Skin of body (tissue), 2 donors: ENCODE results near the gene CCND2. TPM values are rescaled to one million over a fixed set of nuclear protein-coding genes. Genes with fewer than 3 reads are reported as not detected.
"Not testable (repeated sequence)": the region's sequence is repeated elsewhere in the genome, so short reads cannot be mapped to it uniquely, and the experiment has no call there.

ENCODE experiments used
- DNase-seq: peaks from one replicate; lab custom pipeline; 2025; lab: John Stamatoyannopoulos, UW
- total RNA-seq: library from RNA; depleted of rRNA; stranded (reverse); fragments of >200 nt; gene quantifications from one replicate; pipeline ENCODE4 v1.2.3, GENCODE V29; 2014

CCND2 gene
- 115 TPM for total RNA-seq

DNA sequence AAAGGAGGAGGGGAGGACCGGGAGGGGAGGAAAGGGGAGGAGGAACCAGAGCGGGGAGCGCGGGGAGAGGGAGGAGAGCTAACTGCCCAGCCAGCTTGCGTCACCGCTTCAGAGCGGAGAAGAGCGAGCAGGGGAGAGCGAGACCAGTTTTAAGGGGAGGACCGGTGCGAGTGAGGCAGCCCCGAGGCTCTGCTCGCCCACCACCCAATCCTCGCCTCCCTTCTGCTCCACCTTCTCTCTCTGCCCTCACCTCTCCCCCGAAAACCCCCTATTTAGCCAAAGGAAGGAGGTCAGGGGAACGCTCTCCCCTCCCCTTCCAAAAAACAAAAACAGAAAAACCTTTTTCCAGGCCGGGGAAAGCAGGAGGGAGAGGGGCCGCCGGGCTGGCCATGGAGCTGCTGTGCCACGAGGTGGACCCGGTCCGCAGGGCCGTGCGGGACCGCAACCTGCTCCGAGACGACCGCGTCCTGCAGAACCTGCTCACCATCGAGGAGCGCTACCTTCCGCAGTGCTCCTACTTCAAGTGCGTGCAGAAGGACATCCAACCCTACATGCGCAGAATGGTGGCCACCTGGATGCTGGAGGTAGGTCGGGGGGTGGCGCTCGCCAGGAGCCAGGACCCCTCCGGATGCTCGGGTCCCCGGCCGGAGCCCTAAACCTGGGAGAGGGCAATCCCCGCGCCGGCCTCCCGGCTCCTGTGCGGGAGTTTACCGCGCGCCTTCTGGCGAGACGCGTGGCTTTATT is at the start of gene CCND2:
Gene CCND2, plus strand, starts transcription at position 111 of the 744 bp plus-strand sequence. Its CDS starts 279 bp downstream, at position 390.
- peak; percentile 97 for DNase-seq

DNA sequence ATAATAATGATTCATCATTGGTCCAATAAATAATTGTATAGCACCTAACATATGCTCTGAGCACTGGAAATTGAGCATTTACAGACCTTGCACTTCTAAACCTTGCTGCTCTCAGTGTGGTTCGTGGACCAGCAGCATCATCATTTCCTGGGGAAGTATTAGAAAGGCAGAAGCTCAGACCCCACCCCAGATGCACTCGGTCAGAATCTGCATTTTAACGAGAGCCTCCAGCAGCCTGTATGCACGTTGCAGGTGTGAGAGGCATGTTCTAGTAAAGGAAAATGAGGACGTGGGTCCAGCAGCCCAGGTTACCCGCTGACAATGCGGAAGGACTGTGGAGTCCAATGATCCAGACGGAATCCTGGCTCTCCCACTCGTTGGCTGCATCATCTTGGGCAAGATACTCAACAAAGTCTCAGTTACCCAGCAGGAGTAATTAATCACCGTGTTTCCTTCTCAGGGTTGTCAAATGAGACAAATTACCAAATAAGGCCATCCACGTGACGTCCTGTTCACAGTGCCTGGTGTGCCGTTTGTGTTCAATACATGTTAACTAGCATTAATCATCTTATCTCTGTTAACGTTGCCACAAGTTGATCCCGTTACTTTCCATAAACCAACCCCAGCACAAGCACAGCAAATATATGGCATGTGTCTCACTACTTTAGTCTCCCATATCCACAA is 49.2 kb upstream of the CCND2 start:
- DNase-seq, result no peak

DNA sequence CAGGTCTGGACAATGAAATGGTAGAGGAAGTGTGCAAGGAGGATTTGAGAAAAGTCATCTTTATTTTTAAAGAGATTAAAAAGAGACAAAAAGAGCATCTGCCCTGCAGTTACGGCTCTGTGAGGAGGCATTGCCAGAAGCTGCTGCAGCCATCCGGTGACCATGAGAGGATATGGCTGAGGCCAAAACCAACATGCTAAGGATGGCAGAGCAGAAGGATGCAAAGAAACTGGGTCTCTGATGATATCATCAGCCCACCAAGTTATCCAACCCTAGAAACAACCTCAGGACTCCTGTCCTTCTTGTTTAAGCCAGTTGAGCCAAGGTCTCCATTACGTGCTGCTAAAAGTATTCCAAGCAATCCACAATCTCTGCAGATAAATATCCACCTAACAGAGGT is 48.0 kb upstream of the CCND2 start:
- DNase-seq, result no peak

DNA sequence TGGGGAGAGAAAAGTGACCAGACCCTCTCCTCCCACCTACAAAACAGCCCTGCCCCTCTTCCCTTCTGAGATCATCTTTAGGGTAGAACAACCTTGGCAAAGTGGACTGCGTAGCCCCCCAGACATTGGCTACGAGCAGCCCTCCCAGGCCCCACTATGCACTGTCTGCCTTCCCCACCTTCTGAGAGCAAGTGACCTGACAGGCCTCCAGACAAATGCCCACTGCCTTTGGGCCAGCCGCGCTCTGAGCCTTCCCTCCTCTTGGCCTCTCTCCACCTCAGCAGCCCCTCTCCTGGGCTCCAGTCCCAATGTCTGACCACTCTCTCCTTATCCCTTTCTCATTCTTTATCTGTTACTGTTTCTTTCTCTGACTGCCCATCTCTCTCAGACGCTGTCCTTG is 46.5 kb upstream of the CCND2 start:
- no peak for DNase-seq

DNA sequence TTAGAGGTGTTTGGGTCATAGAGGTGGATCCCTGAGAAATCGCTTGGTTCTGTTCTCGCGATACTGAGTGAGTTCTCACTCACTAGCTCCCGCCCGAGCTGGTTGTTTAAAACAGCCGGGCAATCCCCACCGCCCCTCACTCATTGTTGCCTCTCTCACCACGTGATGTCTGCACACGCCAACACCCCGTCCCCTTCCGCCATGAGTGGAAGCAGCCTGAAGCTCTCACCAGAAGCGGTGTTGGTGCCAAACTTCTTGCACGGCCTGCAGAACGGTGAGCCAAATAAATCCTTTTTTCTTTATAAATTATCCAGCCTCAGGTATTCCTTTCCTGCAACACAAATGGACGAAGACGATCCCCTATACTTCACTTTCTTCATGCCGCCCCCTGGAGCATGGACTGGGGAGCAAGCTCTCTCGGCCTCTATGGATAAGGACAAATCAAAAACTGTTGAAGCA is 45.4 kb upstream of the CCND2 start:
- no peak for DNase-seq

DNA sequence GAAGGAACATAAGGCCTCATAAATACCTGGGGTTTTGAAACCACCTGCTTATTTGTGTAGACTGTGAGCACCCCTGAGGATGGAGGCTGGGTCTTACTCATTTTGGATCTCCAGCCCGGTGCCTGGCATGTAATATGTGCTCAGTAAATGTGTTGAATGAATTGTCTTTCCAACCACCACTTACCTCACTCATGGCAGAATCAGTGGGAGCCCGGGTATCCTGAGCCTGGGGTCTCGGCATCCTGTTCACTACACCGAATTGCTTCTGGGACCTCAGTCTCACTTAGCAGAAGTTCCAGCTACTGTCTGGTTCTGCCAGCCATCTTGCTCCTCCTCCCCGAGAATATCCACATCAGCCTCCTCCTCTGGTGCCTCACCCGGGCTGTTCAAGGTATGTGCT is 43.0 kb upstream of the CCND2 start:
- DNase-seq, result no peak

DNA sequence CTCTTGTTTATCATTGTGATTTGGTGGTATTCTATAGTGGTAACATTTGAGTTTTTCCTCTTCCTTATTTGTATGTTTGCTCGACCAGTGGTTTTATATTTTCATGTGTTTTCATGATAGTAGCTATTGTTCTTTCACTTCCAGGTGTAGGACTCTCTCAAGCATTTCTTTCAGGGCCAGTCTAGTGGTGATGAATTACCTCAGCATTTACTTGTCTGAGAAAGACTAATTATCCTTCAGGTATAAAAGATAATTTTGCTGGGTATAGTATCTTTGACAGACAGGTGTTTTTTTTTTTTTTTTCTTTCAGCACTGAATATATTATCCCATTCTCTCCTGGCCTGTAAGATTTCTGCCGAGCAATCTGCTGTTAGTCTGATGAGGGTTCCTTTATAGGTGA is 35.0 kb upstream of the CCND2 start:
- no peak for DNase-seq

DNA sequence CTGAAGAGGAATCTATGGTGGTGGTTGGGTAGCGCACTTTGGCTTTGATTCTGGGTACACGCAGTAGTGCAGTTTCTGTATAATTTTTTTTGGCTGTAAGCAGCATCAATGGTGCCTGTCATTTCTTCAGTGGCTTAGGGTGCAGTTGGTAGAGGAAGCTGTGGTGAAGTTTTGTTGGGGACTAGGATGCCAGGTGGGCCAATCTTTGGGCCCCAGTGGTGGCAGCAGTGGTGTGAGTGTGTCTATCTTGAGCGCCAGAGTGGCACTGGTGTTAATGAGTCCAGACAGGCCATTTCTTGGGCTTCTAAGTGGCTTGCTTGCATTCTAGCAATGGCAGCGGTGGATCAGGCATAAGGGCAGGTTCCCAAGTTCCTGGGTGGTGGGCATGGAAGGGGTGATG is 33.8 kb upstream of the CCND2 start:
- no peak for DNase-seq

DNA sequence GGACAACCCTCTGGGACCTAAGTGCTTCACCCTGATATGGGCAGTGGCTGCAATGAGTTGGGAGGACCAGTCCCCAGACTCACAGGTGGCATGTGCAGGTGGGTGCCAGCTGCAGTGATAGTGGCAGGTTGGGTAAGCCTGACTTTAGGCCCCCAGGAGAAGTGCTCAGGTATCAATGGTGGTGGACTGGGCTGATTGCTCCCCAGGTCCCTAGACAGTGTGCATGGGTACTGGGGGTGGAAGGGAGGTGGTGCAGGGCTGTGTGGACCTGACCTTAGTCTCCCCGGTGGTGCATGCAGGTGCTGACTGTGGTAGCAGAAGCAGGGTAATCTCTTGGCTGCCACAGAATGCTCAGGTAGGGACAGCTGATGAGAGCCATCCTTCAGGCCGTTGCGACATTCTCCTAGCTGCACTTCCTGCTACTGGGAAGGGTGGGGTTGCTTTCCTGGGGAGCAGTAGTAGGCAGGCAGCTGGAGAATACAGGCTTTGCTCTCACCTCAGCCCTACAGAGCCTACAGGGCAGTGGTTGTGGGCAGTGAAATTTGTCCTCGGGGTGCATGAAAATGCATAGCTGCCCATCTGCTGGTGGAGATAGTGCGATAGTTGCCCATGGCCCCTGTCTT is 33.3 kb upstream of the CCND2 start:
- no peak for DNase-seq

DNA sequence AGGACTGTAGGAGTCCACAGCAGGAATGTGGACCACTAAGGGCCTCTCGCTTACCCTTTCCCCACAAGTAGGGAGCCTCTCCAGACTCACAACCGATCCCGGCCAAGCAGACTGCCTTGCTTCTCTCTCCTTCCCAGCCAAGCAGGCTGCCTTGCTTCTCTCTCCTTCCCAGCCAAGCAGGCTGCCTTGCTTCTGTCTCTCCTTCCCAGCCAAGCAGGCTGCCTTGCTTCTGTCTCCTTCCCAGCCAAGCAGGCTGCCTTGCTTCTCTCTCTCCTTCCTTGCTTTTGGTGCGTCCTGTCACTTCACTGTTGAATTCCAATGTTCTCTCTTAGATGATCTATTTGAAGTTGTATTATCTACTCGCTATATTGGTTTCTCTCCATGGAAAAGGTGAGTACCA is 32.6 kb upstream of the CCND2 start:
- no peak for DNase-seq

DNA sequence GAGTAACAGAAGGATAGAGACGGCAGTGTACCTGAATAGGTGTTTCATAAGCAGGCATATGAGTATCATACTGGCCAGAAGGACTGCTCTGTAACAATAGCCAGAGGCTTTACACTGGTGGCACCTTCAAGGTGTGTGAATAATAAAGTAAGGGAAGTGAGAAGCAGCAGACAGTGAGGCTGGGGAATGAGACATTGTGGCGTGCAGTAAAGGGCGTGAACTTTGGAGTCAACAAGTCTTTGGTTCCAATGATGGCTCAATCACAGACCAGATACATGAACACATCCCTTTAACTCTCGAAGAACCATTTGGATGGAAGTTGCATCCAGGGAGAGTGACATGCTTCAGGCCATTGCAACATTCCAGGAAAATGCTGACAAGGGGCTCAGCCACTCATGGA is 32.0 kb upstream of the CCND2 start:
- DNase-seq, result no peak

DNA sequence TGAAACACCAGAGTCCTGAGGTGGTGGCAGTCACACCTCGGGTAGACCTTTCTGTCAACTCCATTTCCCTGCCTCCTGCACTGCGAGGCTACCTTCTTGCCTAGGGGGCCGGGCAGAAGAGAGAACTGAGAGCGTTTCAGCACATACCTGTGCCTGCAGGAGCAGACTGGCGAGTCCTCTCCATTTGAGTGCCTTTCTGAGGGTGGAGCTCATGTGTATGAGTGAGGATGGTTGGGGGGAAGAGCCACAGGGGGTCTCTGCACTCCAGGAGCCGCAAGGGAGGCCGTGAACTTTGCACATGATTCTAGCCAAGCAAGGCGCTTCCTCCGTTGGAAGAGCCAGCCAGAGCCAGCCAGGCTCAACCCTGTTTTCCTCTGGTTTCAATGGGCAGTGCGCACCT is 31.0 kb upstream of the CCND2 start:
- no peak for DNase-seq

DNA sequence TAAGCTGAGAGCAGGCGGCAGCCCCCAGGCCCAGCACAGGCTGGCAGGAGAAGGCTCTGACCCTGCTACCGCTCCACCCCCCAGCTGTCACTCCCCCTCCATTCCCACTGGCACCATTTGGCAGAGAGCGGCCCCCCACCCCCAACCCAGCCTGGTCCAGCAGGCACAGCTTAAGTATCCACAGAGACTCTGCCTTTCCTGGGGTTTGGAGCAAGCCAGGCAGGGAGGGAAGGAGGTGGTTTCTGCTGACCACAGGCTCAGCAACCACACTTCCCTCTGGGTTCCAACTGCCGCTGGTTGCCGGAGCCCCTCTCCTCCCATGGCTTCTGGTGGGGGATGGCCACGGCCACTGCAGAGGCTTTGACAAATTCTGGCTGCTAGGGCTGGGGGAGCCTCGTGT is 30.5 kb upstream of the CCND2 start:
- no peak for DNase-seq

DNA sequence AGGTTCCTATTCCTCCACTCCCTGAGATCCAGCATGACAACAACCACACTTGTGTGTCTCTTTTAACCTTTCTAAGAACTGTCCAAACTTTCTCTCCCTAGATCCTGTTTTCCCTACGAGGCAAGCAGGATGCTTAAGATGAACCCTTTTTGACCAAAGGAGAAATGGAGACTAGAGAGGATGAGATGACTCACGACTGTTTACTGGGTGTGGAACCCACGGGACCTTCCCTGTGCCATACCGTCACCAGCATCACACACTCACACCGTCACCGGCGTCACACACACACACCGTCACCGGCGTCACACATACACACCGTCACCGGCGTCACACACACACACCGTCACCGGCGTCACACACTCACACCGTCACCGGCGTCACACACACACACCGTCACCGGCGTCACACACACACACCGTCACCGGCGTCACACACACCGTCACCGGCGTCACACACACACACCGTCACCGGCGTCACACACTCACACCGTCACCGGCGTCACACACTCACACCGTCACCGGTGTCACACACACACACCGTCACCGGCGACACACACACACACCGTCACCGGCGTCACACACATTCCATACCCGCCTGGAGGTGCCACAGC is 30.0 kb upstream of the CCND2 start:
- DNase-seq, result not testable (repeated sequence)

DNA sequence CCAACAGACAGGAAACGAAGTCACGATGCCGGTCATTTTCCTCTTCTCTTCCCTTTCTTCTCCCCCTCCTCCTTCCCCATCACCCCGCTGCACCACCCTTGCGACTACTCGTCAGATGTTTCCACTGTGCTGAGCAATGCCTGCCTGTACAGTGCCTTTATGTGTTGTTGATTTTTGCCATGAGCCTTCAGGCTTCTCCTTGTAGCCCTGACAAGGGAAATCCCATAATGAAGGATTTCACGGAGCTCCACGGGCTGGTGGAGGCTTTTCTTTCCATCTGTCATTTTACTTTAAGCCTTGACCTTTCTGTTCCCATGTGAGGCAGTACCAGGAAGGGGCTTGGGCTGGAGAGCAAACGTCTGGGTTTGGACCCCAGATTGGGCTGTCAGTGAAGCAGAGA is 28.7 kb upstream of the CCND2 start:
- DNase-seq, result no peak

DNA sequence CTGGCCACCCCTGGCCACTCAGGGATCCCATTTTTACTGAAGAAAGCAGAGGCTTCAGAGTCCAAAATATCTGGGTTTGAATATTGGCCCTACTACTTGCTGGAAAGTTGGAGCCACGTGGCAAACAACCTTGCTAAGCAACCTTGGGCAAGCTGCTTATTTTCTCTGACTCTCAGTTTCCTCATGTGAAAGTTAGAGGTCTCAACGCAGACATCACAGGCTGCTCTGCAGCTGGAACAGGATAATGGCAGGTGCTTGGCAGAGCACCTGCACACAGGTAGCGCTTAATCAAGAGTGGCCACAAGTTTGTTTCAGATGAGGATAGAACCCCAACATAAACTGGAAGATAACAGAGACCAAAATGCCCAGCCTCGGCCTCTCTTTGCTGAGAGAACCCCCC is 28.1 kb upstream of the CCND2 start:
- DNase-seq, result no peak

DNA sequence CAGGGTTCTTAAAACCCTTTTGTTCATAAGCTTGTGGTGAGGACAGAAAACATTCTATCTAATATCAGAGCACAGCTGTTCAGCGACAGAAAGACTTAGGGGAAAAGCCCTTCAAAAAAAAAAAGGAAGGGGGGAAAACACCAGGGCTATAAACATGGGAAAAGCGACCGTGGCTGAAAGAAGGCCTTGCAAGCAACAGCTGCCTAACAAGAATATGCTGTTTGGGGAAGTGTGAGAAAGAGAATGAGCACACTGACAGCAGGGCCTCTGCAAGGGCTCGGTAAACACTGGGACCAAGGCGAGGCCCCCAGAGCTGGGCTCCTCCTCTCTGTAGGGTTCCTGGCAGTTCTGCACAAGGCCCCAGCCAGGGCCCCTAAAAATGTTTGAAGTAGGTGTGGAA is 27.4 kb upstream of the CCND2 start:
- peak; percentile 10 for DNase-seq

DNA sequence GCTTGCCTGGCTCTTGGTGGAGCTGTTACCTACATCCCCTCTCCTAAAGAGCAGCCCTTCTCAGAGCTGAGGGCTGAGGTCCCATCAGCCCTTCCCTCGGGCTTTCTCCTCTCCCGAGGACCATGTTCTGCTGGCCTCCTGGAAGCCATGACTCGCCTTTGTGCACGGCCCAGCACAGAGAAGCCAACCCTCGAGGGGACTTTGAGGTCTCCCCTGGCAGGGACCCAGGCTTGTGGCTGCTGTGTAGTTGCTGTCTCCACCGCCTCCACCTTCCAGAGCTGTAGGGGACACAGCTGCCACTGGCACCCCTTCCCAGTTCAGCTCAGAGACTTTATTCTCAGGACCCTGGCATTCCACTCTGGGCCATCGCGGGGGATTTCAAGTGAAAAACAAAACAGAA is 22.9 kb upstream of the CCND2 start:
- no peak for DNase-seq

DNA sequence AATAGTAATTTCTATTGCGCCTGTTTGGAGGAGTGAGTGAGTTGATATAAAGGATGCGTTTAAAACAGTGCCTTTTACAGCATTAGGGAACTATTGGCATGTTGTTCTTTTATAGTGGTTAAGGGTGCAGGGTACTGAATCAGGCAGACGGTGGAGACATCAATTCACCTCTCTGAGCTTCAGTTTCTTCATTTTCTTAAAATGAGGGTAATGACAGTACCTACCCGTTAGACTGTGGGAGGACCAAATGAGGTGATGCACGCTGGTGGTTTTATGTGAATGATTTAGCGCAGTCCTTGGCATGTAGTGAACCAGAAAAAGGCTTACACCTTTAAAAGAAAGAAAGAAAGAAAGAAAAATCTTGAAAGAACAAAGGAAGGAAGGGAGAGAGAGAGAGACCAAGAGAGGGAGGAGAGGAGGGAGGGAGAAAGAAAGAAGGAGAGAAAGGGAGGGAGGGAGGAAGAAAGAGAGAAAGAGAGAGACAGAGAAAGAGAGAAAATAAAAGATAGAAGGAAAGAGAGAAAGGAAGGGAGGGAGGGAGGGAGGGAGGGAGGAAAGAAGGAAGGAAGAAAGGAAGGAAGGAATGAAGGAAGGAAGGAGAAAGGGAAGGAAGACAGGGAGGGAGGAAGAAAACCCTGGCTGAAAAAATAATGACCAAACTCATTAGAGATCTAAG is 22.2 kb upstream of the CCND2 start:
- DNase-seq, result no peak

DNA sequence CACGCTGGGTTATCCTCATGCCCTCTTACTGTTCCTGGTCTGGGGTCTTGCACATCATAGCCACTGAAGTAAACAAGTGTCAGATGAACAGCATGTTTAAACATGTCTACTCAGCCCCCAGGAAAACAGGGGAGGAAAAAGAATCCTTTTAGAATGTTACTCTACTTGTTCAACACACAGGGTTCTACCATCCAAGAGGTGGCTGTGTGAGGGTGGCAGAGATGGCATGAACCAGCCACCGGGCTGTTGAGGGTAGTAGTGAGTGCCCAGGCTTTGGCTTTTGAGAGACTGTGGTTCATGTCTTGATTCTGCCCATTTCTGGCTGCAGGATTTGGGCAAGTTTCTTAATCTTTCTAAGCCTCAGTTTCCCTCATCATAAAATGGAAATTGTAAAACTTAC is 21.6 kb upstream of the CCND2 start:
- DNase-seq, result no peak

DNA sequence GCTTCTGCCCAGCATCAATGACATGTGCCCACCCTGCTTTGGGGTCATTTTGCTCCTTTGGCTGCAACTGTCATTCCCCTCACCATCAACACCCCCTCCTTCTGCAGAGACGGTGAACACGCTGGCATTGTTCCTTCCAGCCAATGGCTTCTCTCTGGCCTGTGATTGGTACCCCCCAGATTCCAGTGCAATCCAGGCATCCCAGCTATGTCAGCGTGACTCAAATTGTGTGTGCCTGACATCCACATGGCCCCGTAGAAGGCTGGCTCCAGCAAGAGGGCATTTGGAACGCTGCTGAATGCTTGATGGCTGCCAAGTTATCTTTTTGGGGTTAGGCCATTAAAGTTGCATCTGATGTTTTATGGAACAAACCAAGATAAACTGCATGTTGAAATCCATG is 21.0 kb upstream of the CCND2 start:
- no peak for DNase-seq
